K562 (cell line): Measurements from ENCODE around the gene CEP43. TPM values are rescaled to one million over a fixed set of nuclear protein-coding genes. Genes with fewer than 3 reads are reported as not detected.

Source experiments
- ATAC-seq: fragments of 200-7000 bp; cut with Tn5 transposase; 3 replicates; pipeline ENCODE4 v1.9.1; 2020; ENCODE audit warnings: moderate library complexity
- BruUV-seq: library from RNA; stranded (reverse); fragments of 400-500 nt; replicated peaks from 2 replicates; lab custom pipeline; 2021; lab: Mats Ljungman, UMichigan
- CTCF ChIA-PET: fragments of 300-600 bp; formaldehyde crosslinking; extraction: SDS; loops from one replicate; lab custom pipeline; 2021; ENCODE audit warnings: low intra/inter-chr PET ratio; lab: Yijun Ruan, JAX
- POLR2A ChIA-PET: fragments of 300-600, 350-650 bp; sonication (Branson Sonifier 250); formaldehyde crosslinking; extraction: SDS; loops from one replicate; lab custom pipeline; 2021; ENCODE audit warnings: antibody characterized with exemption, inconsistent platforms; lab: Yijun Ruan, JAX
- DNase-seq, 4 experiments: peaks; one replicate each; pipeline versions ENCODE4 v3.0.0 to v3.0.0-alpha.2; 2011 to 2018; ENCODE audit warnings: low spot score in 3 of 4, mixed read lengths in 3 of 4; ENCODE audit errors: extremely low read depth in 1 of 4
- FAIRE-seq: peaks from 2 replicates; lab custom pipeline; 2011; peaks lifted over from hg19 to GRCh38; lab: Jason Lieb, UNC
- H2AFZ ChIP-seq: 2 replicates; pipeline ENCODE4 v1.6.0; 2011; ENCODE audit warnings: low read depth, low read length, control low read depth, inconsistent platforms
- H3K27ac ChIP-seq: fragments of 200-600 bp; 3 replicates; pipeline ENCODE4 v1.8.0; 2011; ENCODE audit warnings: low read depth, mild to moderate bottlenecking, control low read depth, inconsistent platforms, low read length, moderate library complexity, mixed read lengths; ENCODE audit errors: extremely low read depth
- H3K27me3 ChIP-seq, 2 experiments: fragments of 300-600 bp in 1 of 2; 2 replicates in 1 of 2; 3 replicates in 1 of 2; pipeline versions ENCODE4 v1.6.0 to v1.8.0; 2011; ENCODE audit warnings: inconsistent platforms in 2 of 2, low read length in 2 of 2, mild to moderate bottlenecking in 1 of 2, mixed read lengths in 1 of 2, moderate library complexity in 1 of 2; ENCODE audit not compliant: control insufficient read depth in 2 of 2, insufficient read depth in 2 of 2
- H3K36me3 ChIP-seq: fragments of 300-600 bp; 3 replicates; pipeline ENCODE4 v1.8.0; 2011; ENCODE audit warnings: mild to moderate bottlenecking, low read length, inconsistent platforms; ENCODE audit not compliant: control insufficient read depth, insufficient read depth
- H3K4me1 ChIP-seq, 2 experiments: fragments of 200-600 bp in 1 of 2; replicated peaks in 1 of 2; 2 replicates in 1 of 2; 3 replicates in 1 of 2; pipeline versions ENCODE4 v1.5.1 to v1.8.0; 2011; ENCODE audit warnings: inconsistent platforms in 2 of 2, low read length in 2 of 2, mild to moderate bottlenecking in 1 of 2, mixed read lengths in 1 of 2, moderate library complexity in 1 of 2; ENCODE audit not compliant: control insufficient read depth in 2 of 2, insufficient read depth in 2 of 2
- H3K4me2 ChIP-seq: 2 replicates; pipeline ENCODE4 v1.6.1; 2011; ENCODE audit warnings: low read length, control low read depth, inconsistent platforms, mixed read lengths; ENCODE audit not compliant: insufficient read depth
- H3K4me3 ChIP-seq: fragments of 200-600 bp; sonication (generic), shearing (Covaris generic); 2 replicates; pipeline ENCODE4 v1.5.1; 2016; ENCODE audit warnings: control low read depth, inconsistent platforms
- H3K79me2 ChIP-seq: fragments of 200-600 bp; 3 replicates; pipeline ENCODE4 v1.8.0; 2011; ENCODE audit warnings: low read length, inconsistent platforms; ENCODE audit not compliant: control insufficient read depth, insufficient read depth
- H3K9ac ChIP-seq, 2 experiments: 2 replicates each; pipeline versions ENCODE4 v1.6.0 to v1.6.1; 2011; ENCODE audit warnings: low read depth in 2 of 2, low read length in 2 of 2, control low read depth in 1 of 2, inconsistent platforms in 1 of 2, mild to moderate bottlenecking in 1 of 2, mixed read lengths in 1 of 2; ENCODE audit not compliant: insufficient read depth in 1 of 2
- H3K9me1 ChIP-seq: one replicate; pipeline ENCODE4 v1.6.0; 2011; ENCODE audit warnings: inconsistent platforms, mild to moderate bottlenecking, low read length, moderate library complexity; ENCODE audit not compliant: control insufficient read depth, insufficient read depth
- H3K9me3 ChIP-seq: replicated peaks from 2 replicates; pipeline ENCODE4 v1.5.1; 2011; ENCODE audit warnings: low read depth, low read length, inconsistent platforms; ENCODE audit not compliant: control insufficient read depth, insufficient read depth
- H4K20me1 ChIP-seq: replicated peaks from 2 replicates; pipeline ENCODE4 v1.6.1; 2011; ENCODE audit warnings: low read length, inconsistent platforms, mixed read lengths; ENCODE audit not compliant: control insufficient read depth, insufficient read depth
- BMI1 ChIP-seq: fragments of 150-350 bp; IDR thresholded peaks from 2 replicates; pipeline ENCODE4 v1.6.1; 2014; ENCODE audit warnings: low read length
- FOXK2 ChIP-seq, 2 experiments: fragments of 450-650 bp; IDR thresholded peaks in 1 of 2; conservative IDR thresholded peaks in 1 of 2; 2 replicates each; pipeline ENCODE4 v1.6.1; 2016; ENCODE audit warnings: low read depth in 2 of 2, mild to moderate bottlenecking in 1 of 2
- L3MBTL2 ChIP-seq: fragments of 450-650 bp; IDR thresholded peaks from 2 replicates; pipeline ENCODE4 v1.6.1; 2016; ENCODE audit warnings: mild to moderate bottlenecking, moderate library complexity
- NEUROD1 ChIP-seq: fragments of 150-350 bp; IDR thresholded peaks from 2 replicates; pipeline ENCODE4 v1.6.1; 2014; ENCODE audit warnings: borderline replicate concordance, low read length, low read depth; ENCODE audit not compliant: partially characterized antibody
- NFXL1 ChIP-seq: fragments of 450-650 bp; formaldehyde crosslinking; IDR thresholded peaks from 2 replicates; pipeline ENCODE4 v1.4.0; 2021; ENCODE audit warnings: mild to moderate bottlenecking
- NONO ChIP-seq, 2 experiments: fragments of 200-400 bp in 1 of 2; fragments of 450-650 bp in 1 of 2; formaldehyde crosslinking in 1 of 2; IDR thresholded peaks; 2 replicates each; pipeline ENCODE4 v1.6.1; 2017; ENCODE audit warnings: low read depth in 2 of 2, mild to moderate bottlenecking in 2 of 2, moderate library complexity in 2 of 2, low read length in 1 of 2
- NR3C1 ChIP-seq: sonication (generic); formaldehyde crosslinking; IDR thresholded peaks from 2 replicates; pipeline ENCODE4 v1.8.1; 2022; ENCODE audit warnings: missing genetic modification reagents
- RBBP5 ChIP-seq: fragments of 200-600 bp; sonication (generic); IDR thresholded peaks from 2 replicates; pipeline ENCODE4 v1.6.1; 2012; ENCODE audit warnings: borderline replicate concordance, mild to moderate bottlenecking, low read length, control low read depth, inconsistent platforms; ENCODE audit not compliant: insufficient read depth, poor library complexity, severe bottlenecking
- STAT5A ChIP-seq: IDR thresholded peaks from 2 replicates; pipeline ENCODE4 v1.6.1; 2012; ENCODE audit warnings: low read length, inconsistent platforms, borderline replicate concordance
- TEAD1 ChIP-seq, 2 experiments: fragments of 450-650 bp in 1 of 2; sonication (generic) in 1 of 2; formaldehyde crosslinking; IDR thresholded peaks; 2 replicates each; pipeline versions ENCODE4 v1.4.0 to v1.8.0; 2020 to 2022; ENCODE audit warnings: mild to moderate bottlenecking in 2 of 2, missing genetic modification reagents in 1 of 2
- WGBS: fragments of 100-300 bp; shearing (Covaris generic); methylation state at CpG from one replicate; pipeline ENCODE4 v1.1.6; 2016; ENCODE audit warnings: low coverage, mixed read lengths; ENCODE audit not compliant: insufficient coverage; ENCODE audit errors: missing lambda C conversion rate; 5-methylcytosine and 5-hydroxymethylcytosine counted together
- in situ Hi-C: fragments of 300-500 bp; cut with MboI; formaldehyde crosslinking; loops from 4 replicates; pipeline ENCODE4 v1.15.0; 2018; ENCODE audit warnings: inconsistent platforms, mixed read lengths
- intact Hi-C: fragments of 100-400 bp; cut with micrococcal nuclease; formaldehyde crosslinking; loops from 2 replicates; pipeline ENCODE4 v1.14.2; 2022
- polyA plus RNA-seq, 8 experiments: library from polyadenylated mRNA; depleted of rRNA in 4 of 8; stranded (reverse) in 5 of 8; unstranded in 3 of 8; fragments of >200 nt; fragmentation: Nextera tagmentation in 2 of 8; fragmentation: Illumina TruSeq in 1 of 8; extraction: Ambion mirVana in 2 of 8; extraction: Trizol in 1 of 8; gene quantifications; 2 replicates each; pipeline versions ENCODE4 v1.2.1 to v1.2.3, GENCODE V29; 2011 to 2014; ENCODE audit warnings: inconsistent platforms in 1 of 8, missing spikeins in 1 of 8
- total RNA-seq, 7 experiments: library from RNA; depleted of rRNA in 6 of 7; stranded (reverse); fragments of >200 nt in 6 of 7; fragmentation: Illumina TruSeq in 2 of 7; extraction: Trizol in 2 of 7; gene quantifications; 2 replicates each; pipeline versions ENCODE4 v1.2.1 to v1.2.3, GENCODE V29; 2011 to 2021; ENCODE audit warnings: low replicate concordance in 1 of 7
- TF ChIP-seq, protein P1 (sequence below): fragments of 250-450 bp; sonication (Bioruptor Pico); IDR thresholded peaks from 2 replicates; pipeline ENCODE4 v1.8.0; 2022; ENCODE audit warnings: moderate library complexity, mild to moderate bottlenecking, inconsistent platforms
- TF ChIP-seq, protein P2 (sequence below), 2 experiments: fragments of 200-800 bp in 1 of 2; sonication (Bioruptor generic) in 1 of 2; sonication (generic) in 1 of 2; formaldehyde crosslinking in 1 of 2; IDR thresholded peaks in 1 of 2; conservative IDR thresholded peaks in 1 of 2; 2 replicates each; pipeline versions ENCODE4 v1.5.0 to v1.6.1; 2016 to 2020; ENCODE audit warnings: missing compliant biosample characterization in 1 of 2, missing genetic modification characterization in 1 of 2, missing genetic modification reagents in 1 of 2
- TF ChIP-seq, protein P3 (sequence below): fragments of 450-650 bp; formaldehyde crosslinking; IDR thresholded peaks from 2 replicates; pipeline ENCODE4 v1.4.0; 2020; ENCODE audit warnings: mild to moderate bottlenecking, mixed read lengths

The CEP43 gene
- total and polyA plus RNA-seq, 9 of the 15 experiments (the other 6 are each of a cell fraction or from before 2014, with no cell fraction given): 15.2 to 55.7 (median 47.4) TPM

DNA sequence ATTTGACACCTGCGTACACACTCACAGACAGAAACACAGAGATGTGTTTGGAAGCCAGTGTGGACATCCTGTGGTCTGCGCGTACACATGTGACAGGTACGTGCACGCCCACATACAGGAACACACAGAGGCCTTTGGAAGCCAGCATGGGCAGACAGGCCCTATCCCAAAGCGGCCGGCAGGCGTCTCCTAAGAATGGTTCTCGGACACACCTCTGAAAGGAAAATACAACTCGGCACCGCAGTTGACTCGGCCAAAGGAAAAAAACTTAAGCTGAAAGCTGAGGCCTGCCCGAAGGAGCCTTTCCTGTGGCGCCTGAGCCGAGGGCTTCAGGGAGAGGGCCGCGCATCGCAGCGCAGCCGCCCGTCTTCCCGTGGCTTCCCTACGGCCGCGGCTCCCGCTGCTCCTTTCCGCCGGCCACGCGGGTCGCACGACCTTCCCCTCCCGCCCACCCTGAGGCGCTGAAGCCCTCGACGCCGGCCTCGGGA lies 1.4 kb upstream of the CEP43 start (continued):
- TF ChIP-seq L3MBTL2: peak; percentile 80
- TF ChIP-seq TEAD1 (CRISPR knock-in tag; IDR thresholded peaks at IDR 0.05): 0 out of 4 replicates have a peak, but pooled peaks of 1 of the 2 experiments have one; percentile 40

DNA sequence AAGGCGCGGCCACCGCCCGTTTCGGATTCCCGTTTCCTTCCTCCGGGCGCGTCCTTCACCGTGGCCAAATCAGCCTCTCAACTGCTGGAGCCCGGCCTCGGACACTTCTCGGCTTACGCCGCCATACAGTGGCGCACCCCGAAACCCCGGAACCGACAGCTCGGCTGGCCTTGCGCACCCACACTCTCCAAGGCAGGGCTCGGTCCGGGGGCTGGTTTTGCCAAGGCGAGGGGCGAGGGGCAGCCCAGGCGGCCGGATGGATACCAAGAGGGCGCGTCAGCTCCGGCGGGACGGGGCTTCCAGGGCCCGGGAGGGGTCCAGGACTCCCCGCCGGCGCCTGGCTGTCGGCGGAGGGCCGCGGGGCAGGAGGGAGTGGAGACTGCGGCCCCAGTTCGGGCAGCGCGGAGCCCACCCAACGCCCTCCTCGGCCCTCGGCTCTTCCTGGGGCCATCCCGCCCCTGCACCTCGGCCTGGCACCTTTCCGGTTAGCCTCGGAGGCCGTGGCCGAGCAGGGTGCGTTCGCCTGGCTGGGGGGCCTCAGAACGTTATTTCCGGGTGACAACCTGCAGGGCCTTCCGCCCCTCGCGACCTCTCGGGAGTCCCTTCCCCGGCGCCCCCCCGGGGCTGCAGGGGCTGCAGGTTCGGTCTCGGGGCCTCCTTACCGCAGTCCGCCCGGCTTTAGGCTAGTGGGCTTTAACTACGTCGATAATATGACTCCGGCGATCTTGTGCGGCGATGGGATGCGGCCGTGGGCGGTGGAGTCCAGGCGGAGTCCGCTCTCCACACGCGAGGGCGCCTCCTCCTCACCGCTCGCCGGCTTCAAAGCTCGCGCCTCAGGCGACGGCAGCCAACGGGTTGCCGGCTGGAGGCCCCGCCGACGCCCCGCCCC lies 697 bp upstream of the CEP43 start:
- BruUV-seq: TSS peak; percentile 35
- TF ChIP-seq, protein P1, sequence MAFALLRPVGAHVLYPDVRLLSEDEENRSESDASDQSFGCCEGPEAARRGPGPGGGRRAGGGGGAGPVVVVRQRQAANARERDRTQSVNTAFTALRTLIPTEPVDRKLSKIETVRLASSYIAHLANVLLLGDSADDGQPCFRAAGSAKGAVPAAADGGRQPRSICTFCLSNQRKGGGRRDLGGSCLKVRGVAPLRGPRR (CRISPR knock-in tag): no peak
- no peak for TF ChIP-seq FOXK2 (conservative IDR thresholded peaks at IDR 0.05 in 1 of 2, IDR thresholded peaks at IDR 0.05 in 1 of 2; ENCODE audit: low read depth in 2 of 2)
- TF ChIP-seq NEUROD1: no peak
- TF ChIP-seq L3MBTL2: peak; percentile 78
- TF ChIP-seq, protein P2, sequence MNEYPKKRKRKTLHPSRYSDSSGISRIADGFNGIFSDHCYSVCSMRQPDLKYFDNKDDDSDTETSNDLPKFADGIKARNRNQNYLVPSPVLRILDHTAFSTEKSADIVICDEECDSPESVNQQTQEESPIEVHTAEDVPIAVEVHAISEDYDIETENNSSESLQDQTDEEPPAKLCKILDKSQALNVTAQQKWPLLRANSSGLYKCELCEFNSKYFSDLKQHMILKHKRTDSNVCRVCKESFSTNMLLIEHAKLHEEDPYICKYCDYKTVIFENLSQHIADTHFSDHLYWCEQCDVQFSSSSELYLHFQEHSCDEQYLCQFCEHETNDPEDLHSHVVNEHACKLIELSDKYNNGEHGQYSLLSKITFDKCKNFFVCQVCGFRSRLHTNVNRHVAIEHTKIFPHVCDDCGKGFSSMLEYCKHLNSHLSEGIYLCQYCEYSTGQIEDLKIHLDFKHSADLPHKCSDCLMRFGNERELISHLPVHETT (CRISPR knock-in tag; conservative IDR thresholded peaks at IDR 0.05 in 1 of 2, IDR thresholded peaks at IDR 0.05 in 1 of 2): no peak
- TF ChIP-seq STAT5A: no peak
- no peak for TF ChIP-seq BMI1
- no peak for TF ChIP-seq NFXL1 (CRISPR knock-in tag)
- TF ChIP-seq NR3C1 (CRISPR knock-in tag): peak; percentile 81
- peak in 1 of 2 experiments; percentile 3; a peak in 1 of 4 replicates for TF ChIP-seq NONO (IDR thresholded peaks at IDR 0.05; ENCODE audit: low read depth in 2 of 2, low read length in 1 of 2)
- TF ChIP-seq, protein P3, sequence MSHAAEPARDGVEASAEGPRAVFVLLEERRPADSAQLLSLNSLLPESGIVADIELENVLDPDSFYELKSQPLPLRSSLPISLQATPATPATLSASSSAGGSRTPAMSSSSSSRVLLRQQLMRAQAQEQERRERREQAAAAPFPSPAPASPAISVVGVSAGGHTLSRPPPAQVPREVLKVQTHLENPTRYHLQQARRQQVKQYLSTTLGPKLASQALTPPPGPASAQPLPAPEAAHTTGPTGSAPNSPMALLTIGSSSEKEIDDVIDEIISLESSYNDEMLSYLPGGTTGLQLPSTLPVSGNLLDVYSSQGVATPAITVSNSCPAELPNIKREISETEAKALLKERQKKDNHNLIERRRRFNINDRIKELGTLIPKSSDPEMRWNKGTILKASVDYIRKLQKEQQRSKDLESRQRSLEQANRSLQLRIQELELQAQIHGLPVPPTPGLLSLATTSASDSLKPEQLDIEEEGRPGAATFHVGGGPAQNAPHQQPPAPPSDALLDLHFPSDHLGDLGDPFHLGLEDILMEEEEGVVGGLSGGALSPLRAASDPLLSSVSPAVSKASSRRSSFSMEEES (CRISPR knock-in tag): no peak
- no peak for TF ChIP-seq RBBP5

More for the DNA sequence above, 697 bp upstream of the CEP43 start:
- Histone ChIP-seq H3K27ac (peak overlapping the region; percentile 87), H3K36me3 (peaks cover 68% of the 10 kb centered on the region), H3K27me3 (no peaks in the 10 kb centered on the region), H4K20me1 (peaks cover 6% of the 10 kb centered on the region), H3K4me3 (peak overlapping the region; percentile 95), H3K9ac (peak overlapping the region; percentile 82 to 96), H3K79me2 (peaks cover 93% of the 10 kb centered on the region), H3K9me1 (no peaks in the 10 kb centered on the region), H2AFZ (peak overlapping the region; percentile 81), H3K4me1 (peaks cover 20 to 30% of the 10 kb centered on the region in 2 experiments; a peak in 4 of 5 replicates), H3K9me3 (no peaks in the 10 kb centered on the region), H3K4me2 (peak overlapping the region; percentile 85)
- ATAC-seq (peak; percentile 88), DNase-seq (peak; percentile 24 to 45 (median 42)), FAIRE-seq (no peak)
- intact Hi-C loops (loop anchor here (2.0 to 5.0 kb wide), 3 partner anchors 42 to 144 kb away; partner anchors contain the start of gene RNASET2), in situ Hi-C loops (no loop called here)
- ChIA-PET CTCF (no interaction called here), POLR2A (interaction anchor here (0.6 to 2.5 kb wide), 8 partner anchors 10 to 80 kb away, joined by 3 to 8 read pairs (median 3); no protein-coding TSS in a partner anchor)
- WGBS: under 1% methylated on average over 56 of the region's 96 CpGs
